GM21723 (cell line): Measurements from ENCODE around the gene NPNT.

Experiments used
- ATAC-seq: cut with Tn5 transposase; IDR thresholded peaks from one replicate; pipeline ENCODE4 v1.9.1; 2021; ENCODE audit warnings: mild to moderate bottlenecking, moderate library complexity; ENCODE audit not compliant: unreplicated experiment

The NPNT gene

GRCh38 chr4:106017975-106018374 is 122.7 kb downstream of the NPNT start:
- no peak for ATAC-seq

GRCh38 chr4:106019771-106020170 is 124.5 kb downstream of the NPNT start:
- no peak for ATAC-seq
